Measurements from ENCODE around the gene IFT57.

The IFT57 gene

GRCh38 chr3:108189440-108189839 lies 32.8 kb downstream of the IFT57 start:
- Histone ChIP-seq H3K9me3 (ENCODE audit: control insufficient read depth, insufficient read depth, low read length) (no peaks in the 10 kb centered on the region; the same call in 1 of the 2 replicates), H3K4me3 (ENCODE audit: low read depth, low read length) (no peak overlapping the region), H3K27ac (ENCODE audit: low read depth, low read length) (no peak overlapping the region), H3K4me1 (ENCODE audit: control insufficient read depth, insufficient read depth, low read length) (no peaks in the 10 kb centered on the region), H3K36me3 (ENCODE audit: control insufficient read depth, insufficient read depth, low read length) (peaks cover 5% of the 10 kb centered on the region; the same call in 1 of the 2 replicates), H3K27me3 (ENCODE audit: control insufficient read depth, insufficient read depth, low read length) (no peaks in the 10 kb centered on the region), H3K9ac (ENCODE audit: low read depth, low read length) (no peak overlapping the region)

- no peak overlapping the region for H3K9ac ChIP-seq (ENCODE audit: low read depth, low read length)
- H3K36me3 ChIP-seq (ENCODE audit: control insufficient read depth, insufficient read depth, low read length), result peaks cover 5% of the 10 kb centered on the region; the same call in 1 of the 2 replicates
- 0 out of 2 replicates have a peak, but pooled peaks cover 5% of the 10 kb centered on the region for H3K4me1 ChIP-seq (ENCODE audit: control insufficient read depth, insufficient read depth, low read length)
- H3K27me3 ChIP-seq (ENCODE audit: control insufficient read depth, insufficient read depth, low read length), result no peaks in the 10 kb centered on the region
- H3K4me3 ChIP-seq (ENCODE audit: low read depth, low read length), result no peak overlapping the region
- no peak overlapping the region for H3K27ac ChIP-seq (ENCODE audit: low read depth, low read length)
- H3K9me3 ChIP-seq (ENCODE audit: control insufficient read depth, insufficient read depth, low read length), result no peaks in the 10 kb centered on the region
Observed at GRCh38 chr3:108185536-108185935, 36.7 kb downstream of the IFT57 start.

- H3K9me3 ChIP-seq (ENCODE audit: control insufficient read depth, insufficient read depth, low read length), result no peaks in the 10 kb centered on the region
- no peak overlapping the region for H3K9ac ChIP-seq (ENCODE audit: low read depth, low read length)
- no peak overlapping the region for H3K27ac ChIP-seq (ENCODE audit: low read depth, low read length)
- no peak overlapping the region for H3K4me3 ChIP-seq (ENCODE audit: low read depth, low read length)
- H3K4me1 ChIP-seq (ENCODE audit: control insufficient read depth, insufficient read depth, low read length), result 0 out of 2 replicates have a peak, but pooled peaks cover 5% of the 10 kb centered on the region
- no peaks in the 10 kb centered on the region for H3K36me3 ChIP-seq (ENCODE audit: control insufficient read depth, insufficient read depth, low read length)
- no peaks in the 10 kb centered on the region for H3K27me3 ChIP-seq (ENCODE audit: control insufficient read depth, insufficient read depth, low read length)
Observed at GRCh38 chr3:108184824-108185223, 37.4 kb downstream of the IFT57 start.

GRCh38 chr3:108183971-108184370 lies 38.3 kb downstream of the IFT57 start:
- Histone ChIP-seq H3K9me3 (ENCODE audit: control insufficient read depth, insufficient read depth, low read length) (no peaks in the 10 kb centered on the region), H3K4me3 (ENCODE audit: low read depth, low read length) (no peak overlapping the region), H3K27me3 (ENCODE audit: control insufficient read depth, insufficient read depth, low read length) (no peaks in the 10 kb centered on the region), H3K36me3 (ENCODE audit: control insufficient read depth, insufficient read depth, low read length) (no peaks in the 10 kb centered on the region), H3K4me1 (ENCODE audit: control insufficient read depth, insufficient read depth, low read length) (0 out of 2 replicates have a peak, but pooled peaks cover 5% of the 10 kb centered on the region), H3K9ac (ENCODE audit: low read depth, low read length) (no peak overlapping the region), H3K27ac (ENCODE audit: low read depth, low read length) (no peak overlapping the region)

- no peaks in the 10 kb centered on the region for H3K9me3 ChIP-seq (ENCODE audit: control insufficient read depth, insufficient read depth, low read length)
- H3K4me1 ChIP-seq (ENCODE audit: control insufficient read depth, insufficient read depth, low read length), result 0 out of 2 replicates have a peak, but pooled peaks cover 5% of the 10 kb centered on the region
- H3K9ac ChIP-seq (ENCODE audit: low read depth, low read length), result no peak overlapping the region
- H3K36me3 ChIP-seq (ENCODE audit: control insufficient read depth, insufficient read depth, low read length), result no peaks in the 10 kb centered on the region
- no peak overlapping the region for H3K4me3 ChIP-seq (ENCODE audit: low read depth, low read length)
- H3K27ac ChIP-seq (ENCODE audit: low read depth, low read length), result no peak overlapping the region
- no peaks in the 10 kb centered on the region for H3K27me3 ChIP-seq (ENCODE audit: control insufficient read depth, insufficient read depth, low read length)
Observed at GRCh38 chr3:108183181-108183580, 39.0 kb downstream of the IFT57 start.

- Histone ChIP-seq H3K4me1 (ENCODE audit: control insufficient read depth, insufficient read depth, low read length) (peaks cover 5% of the 10 kb centered on the region; the same call in 1 of the 2 replicates), H3K4me3 (ENCODE audit: low read depth, low read length) (no peak overlapping the region), H3K36me3 (ENCODE audit: control insufficient read depth, insufficient read depth, low read length) (no peaks in the 10 kb centered on the region), H3K27ac (ENCODE audit: low read depth, low read length) (no peak overlapping the region), H3K27me3 (ENCODE audit: control insufficient read depth, insufficient read depth, low read length) (no peaks in the 10 kb centered on the region), H3K9me3 (ENCODE audit: control insufficient read depth, insufficient read depth, low read length) (no peaks in the 10 kb centered on the region), H3K9ac (ENCODE audit: low read depth, low read length) (no peak overlapping the region)
Observed at GRCh38 chr3:108182339-108182738, 39.9 kb downstream of the IFT57 start.

GRCh38 chr3:108181172-108181571 lies 41.1 kb downstream of the IFT57 start:
- Histone ChIP-seq H3K9me3 (ENCODE audit: control insufficient read depth, insufficient read depth, low read length) (no peaks in the 10 kb centered on the region), H3K4me1 (ENCODE audit: control insufficient read depth, insufficient read depth, low read length) (peaks cover 12% of the 10 kb centered on the region; the same call in 1 of the 2 replicates), H3K4me3 (ENCODE audit: low read depth, low read length) (no peak overlapping the region), H3K27me3 (ENCODE audit: control insufficient read depth, insufficient read depth, low read length) (no peaks in the 10 kb centered on the region), H3K27ac (ENCODE audit: low read depth, low read length) (no peak overlapping the region), H3K36me3 (ENCODE audit: control insufficient read depth, insufficient read depth, low read length) (no peaks in the 10 kb centered on the region), H3K9ac (ENCODE audit: low read depth, low read length) (no peak overlapping the region)

- Histone ChIP-seq H3K27ac (ENCODE audit: low read depth, low read length) (no peak overlapping the region), H3K4me1 (ENCODE audit: control insufficient read depth, insufficient read depth, low read length) (peaks cover 22% of the 10 kb centered on the region)
Observed at GRCh38 chr3:108180194-108180593, 42.0 kb downstream of the IFT57 start.

DNA sequence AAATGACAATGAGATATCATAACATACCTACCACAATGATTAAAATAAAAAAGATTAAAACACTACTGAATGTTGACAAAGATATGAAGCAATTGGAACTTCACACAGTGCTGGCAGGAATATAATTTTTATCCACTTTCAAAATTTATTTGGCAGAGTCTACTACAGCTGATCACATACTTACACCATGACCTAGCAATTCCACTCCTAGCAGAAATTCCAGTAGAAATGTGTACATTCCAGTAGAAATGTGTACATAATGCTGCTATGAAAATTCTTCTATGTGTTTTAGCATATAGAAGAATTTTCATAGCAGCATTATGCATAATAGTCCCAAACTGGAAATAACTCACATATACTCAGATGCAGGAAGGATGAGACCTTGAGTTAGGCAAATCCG lies 43.5 kb downstream of the IFT57 start:
- Histone ChIP-seq H3K36me3 (ENCODE audit: control insufficient read depth, insufficient read depth, low read length) (no peaks in the 10 kb centered on the region), H3K4me1 (ENCODE audit: control insufficient read depth, insufficient read depth, low read length) (peaks cover 24% of the 10 kb centered on the region), H3K9ac (ENCODE audit: low read depth, low read length) (no peak overlapping the region), H3K9me3 (ENCODE audit: control insufficient read depth, insufficient read depth, low read length) (no peaks in the 10 kb centered on the region), H3K4me3 (ENCODE audit: low read depth, low read length) (no peak overlapping the region), H3K27me3 (ENCODE audit: control insufficient read depth, insufficient read depth, low read length) (no peaks in the 10 kb centered on the region), H3K27ac (ENCODE audit: low read depth, low read length) (no peak overlapping the region)

More at GRCh38 chr3:108180194-108180593, 42.0 kb downstream of the IFT57 start:
- no peaks in the 10 kb centered on the region for H3K36me3 ChIP-seq (ENCODE audit: control insufficient read depth, insufficient read depth, low read length)
- H3K4me3 ChIP-seq (ENCODE audit: low read depth, low read length), result no peak overlapping the region
- H3K9ac ChIP-seq (ENCODE audit: low read depth, low read length), result no peak overlapping the region
- H3K27me3 ChIP-seq (ENCODE audit: control insufficient read depth, insufficient read depth, low read length), result no peaks in the 10 kb centered on the region
- no peaks in the 10 kb centered on the region for H3K9me3 ChIP-seq (ENCODE audit: control insufficient read depth, insufficient read depth, low read length)

DNA sequence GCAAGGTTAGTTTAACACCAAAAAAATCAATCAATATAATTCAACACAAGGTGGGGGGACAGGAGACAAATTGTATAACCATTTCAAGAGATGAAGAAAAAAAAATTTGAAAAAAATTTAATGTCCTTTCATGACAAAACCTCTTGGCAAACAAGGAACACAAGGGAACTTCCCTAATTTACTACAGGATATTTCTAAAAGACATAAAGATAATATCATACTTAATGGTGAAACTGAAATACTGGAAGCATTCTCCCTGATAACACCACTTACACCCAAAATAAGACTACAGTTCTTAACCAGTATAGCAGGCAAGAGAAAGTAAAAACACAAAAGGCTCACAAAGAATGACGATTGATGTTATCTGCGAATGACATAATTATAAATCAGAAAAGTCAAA lies 44.7 kb downstream of the IFT57 start:
- Histone ChIP-seq H3K27me3 (ENCODE audit: control insufficient read depth, insufficient read depth, low read length) (no peaks in the 10 kb centered on the region), H3K4me1 (ENCODE audit: control insufficient read depth, insufficient read depth, low read length) (peaks cover 22% of the 10 kb centered on the region), H3K9ac (ENCODE audit: low read depth, low read length) (no peak overlapping the region), H3K36me3 (ENCODE audit: control insufficient read depth, insufficient read depth, low read length) (no peaks in the 10 kb centered on the region), H3K4me3 (ENCODE audit: low read depth, low read length) (no peak overlapping the region), H3K27ac (ENCODE audit: low read depth, low read length) (no peak overlapping the region), H3K9me3 (ENCODE audit: control insufficient read depth, insufficient read depth, low read length) (no peaks in the 10 kb centered on the region)

DNA sequence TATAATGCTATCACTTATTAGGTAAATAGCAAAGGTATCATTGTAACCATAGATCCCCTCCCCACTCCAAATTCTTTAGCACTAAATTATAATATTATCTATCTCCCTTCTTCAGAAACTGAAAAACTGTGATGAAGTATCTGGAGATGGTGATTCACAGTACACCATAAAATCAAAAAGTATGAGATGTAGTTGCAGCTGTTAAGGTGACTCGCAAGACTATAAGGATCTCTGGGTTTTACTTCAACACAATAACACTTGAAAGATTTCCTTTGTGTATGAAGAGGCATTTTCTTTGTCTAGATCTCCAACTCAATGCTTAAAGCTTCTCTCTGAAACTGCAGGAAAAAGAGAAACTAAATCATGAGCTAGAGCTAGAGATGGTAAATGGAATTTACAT lies 46.9 kb downstream of the IFT57 start:
- Histone ChIP-seq H3K27me3 (ENCODE audit: control insufficient read depth, insufficient read depth, low read length) (no peaks in the 10 kb centered on the region), H3K36me3 (ENCODE audit: control insufficient read depth, insufficient read depth, low read length) (no peaks in the 10 kb centered on the region), H3K27ac (ENCODE audit: low read depth, low read length) (no peak overlapping the region), H3K4me3 (ENCODE audit: low read depth, low read length) (no peak overlapping the region), H3K9ac (ENCODE audit: low read depth, low read length) (no peak overlapping the region), H3K9me3 (ENCODE audit: control insufficient read depth, insufficient read depth, low read length) (no peaks in the 10 kb centered on the region), H3K4me1 (ENCODE audit: control insufficient read depth, insufficient read depth, low read length) (peaks cover 18% of the 10 kb centered on the region)

DNA sequence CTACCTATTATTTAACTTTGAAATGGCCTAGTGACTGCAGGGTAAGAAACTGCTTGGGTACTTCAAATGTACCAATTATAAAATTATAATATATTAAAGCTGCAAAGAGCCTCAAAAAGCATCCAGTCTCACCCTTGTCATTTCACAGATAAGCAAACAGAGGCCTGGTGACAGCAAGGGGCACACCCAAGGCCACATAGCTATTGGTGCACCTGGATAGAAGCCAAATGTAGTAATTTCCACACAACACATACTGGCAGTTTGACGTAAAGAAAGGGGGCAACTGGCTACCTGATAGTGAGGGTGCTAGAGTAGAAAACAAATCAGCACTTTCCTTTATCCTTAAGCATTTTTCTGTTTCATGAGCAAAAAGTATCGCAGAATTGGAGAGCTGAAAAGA lies 51.1 kb downstream of the IFT57 start:
- H3K9me3 ChIP-seq (ENCODE audit: control insufficient read depth, insufficient read depth, low read length), result no peaks in the 10 kb centered on the region
- no peak overlapping the region for H3K9ac ChIP-seq (ENCODE audit: low read depth, low read length)
- H3K4me3 ChIP-seq (ENCODE audit: low read depth, low read length), result no peak overlapping the region
- peaks cover 11% of the 10 kb centered on the region for H3K4me1 ChIP-seq (ENCODE audit: control insufficient read depth, insufficient read depth, low read length)
- no peak overlapping the region for H3K27ac ChIP-seq (ENCODE audit: low read depth, low read length)
- no peaks in the 10 kb centered on the region for H3K27me3 ChIP-seq (ENCODE audit: control insufficient read depth, insufficient read depth, low read length)
- H3K36me3 ChIP-seq (ENCODE audit: control insufficient read depth, insufficient read depth, low read length), result no peaks in the 10 kb centered on the region
